Measurements from ENCODE around the gene HSD17B2.

DNA sequence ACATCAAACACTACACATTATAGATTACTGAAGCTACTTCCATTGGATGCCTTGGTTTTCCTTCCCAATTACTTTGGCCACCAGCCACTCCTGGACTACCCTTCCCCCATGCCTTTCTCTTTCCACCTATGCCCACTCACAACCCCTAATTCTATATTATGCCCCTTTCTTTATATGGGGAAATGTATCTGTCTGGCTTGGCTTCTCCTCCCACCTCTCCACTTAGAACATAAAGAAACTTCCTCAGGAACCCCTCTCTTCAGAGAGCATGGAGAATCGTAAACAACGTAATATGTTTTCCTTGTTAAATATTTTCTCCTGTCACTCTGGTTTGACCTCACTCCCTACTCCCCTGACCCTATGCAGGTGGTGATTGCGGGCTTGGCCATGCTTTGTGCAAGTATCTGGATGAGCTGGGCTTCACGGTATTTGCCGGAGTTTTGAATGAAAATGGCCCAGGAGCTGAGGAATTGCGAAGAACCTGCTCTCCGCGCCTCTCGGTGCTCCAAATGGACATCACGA, 32.8 kb downstream of the HSD17B2 start:
- TF ChIP-seq CTCF (IDR thresholded peaks at IDR 0.05) (no peak), ZFX (IDR thresholded peaks at IDR 0.05; ENCODE audit: borderline replicate concordance) (no peak)

Data from 22Rv1 (cell line).